NK-92 treated with Interleukin-12 subunit alpha and Interleukin-12 subunit beta, amount 100 ng/mL, for 24 hours (cell line): ENCODE results near the gene COL9A2.

Experiments used
- DNase-seq: peaks from one replicate; lab custom pipeline; 2025; lab: John Stamatoyannopoulos, UW

COL9A2 gene

GRCh38 chr1:40257688-40258444 is 59.2 kb downstream of the COL9A2 start, which contains the start of gene ZMPSTE24:
Gene ZMPSTE24 (plus strand): TSS chr1:40258236. CDS start chr1:40258272, 36 bp downstream.
- DNase-seq = peak; percentile 94

- DNase-seq = peak; percentile 37
These were observed 59.8 kb downstream of the COL9A2 start for GRCh38 chr1:40257313-40257687.

- no peak for DNase-seq
These were observed 60.5 kb downstream of the COL9A2 start for GRCh38 chr1:40256401-40257084.

GRCh38 chr1:40255231-40255630 is 61.9 kb downstream of the COL9A2 start:
- no peak for DNase-seq

GRCh38 chr1:40252601-40253000 is 64.5 kb downstream of the COL9A2 start:
- no peak for DNase-seq

GRCh38 chr1:40251456-40251855 is 65.6 kb downstream of the COL9A2 start:
- DNase-seq = no peak
